Fibroblast of lung (primary cell): ENCODE measurements around the gene UGGT1.

Source experiments
- EZH2 ChIP-seq: IDR thresholded peaks from 2 replicates; pipeline ENCODE4 v1.5.1; 2012; ENCODE audit warnings: low read length, control low read depth, mild to moderate bottlenecking; ENCODE audit errors: missing control alignments
- TF ChIP-seq, protein P1 (sequence below), 2 donors: IDR thresholded peaks in 1 of 2; conservative IDR thresholded peaks in 1 of 2; 1 replicate in 1 of 2; 2 replicates in 1 of 2; pipeline ENCODE4 v1.5.1; 2011 to 2012; ENCODE audit warnings: low read length in 2 of 2, control low read depth in 1 of 2, inconsistent platforms in 1 of 2, low read depth in 1 of 2, mild to moderate bottlenecking in 1 of 2

DNA sequence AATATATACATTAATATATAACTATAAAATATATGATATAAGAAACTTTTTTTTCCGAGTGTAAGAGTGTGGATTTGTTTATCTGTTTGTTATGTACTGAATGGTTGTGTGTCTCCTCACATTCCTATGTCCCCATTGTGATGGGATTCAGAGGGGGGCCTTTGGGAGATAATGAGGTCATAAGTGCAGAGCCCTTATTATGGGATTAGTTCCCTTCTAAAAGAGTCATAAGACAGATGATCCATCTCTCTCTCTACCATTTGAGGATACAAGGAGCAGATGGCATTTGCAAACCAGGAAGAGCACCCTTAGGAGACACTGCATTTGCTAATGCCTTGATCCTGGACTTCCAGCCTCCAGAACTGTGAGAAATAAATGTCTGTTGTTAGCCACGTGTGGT lies 32.9 kb upstream of the UGGT1 start:
- TF ChIP-seq, protein P1, sequence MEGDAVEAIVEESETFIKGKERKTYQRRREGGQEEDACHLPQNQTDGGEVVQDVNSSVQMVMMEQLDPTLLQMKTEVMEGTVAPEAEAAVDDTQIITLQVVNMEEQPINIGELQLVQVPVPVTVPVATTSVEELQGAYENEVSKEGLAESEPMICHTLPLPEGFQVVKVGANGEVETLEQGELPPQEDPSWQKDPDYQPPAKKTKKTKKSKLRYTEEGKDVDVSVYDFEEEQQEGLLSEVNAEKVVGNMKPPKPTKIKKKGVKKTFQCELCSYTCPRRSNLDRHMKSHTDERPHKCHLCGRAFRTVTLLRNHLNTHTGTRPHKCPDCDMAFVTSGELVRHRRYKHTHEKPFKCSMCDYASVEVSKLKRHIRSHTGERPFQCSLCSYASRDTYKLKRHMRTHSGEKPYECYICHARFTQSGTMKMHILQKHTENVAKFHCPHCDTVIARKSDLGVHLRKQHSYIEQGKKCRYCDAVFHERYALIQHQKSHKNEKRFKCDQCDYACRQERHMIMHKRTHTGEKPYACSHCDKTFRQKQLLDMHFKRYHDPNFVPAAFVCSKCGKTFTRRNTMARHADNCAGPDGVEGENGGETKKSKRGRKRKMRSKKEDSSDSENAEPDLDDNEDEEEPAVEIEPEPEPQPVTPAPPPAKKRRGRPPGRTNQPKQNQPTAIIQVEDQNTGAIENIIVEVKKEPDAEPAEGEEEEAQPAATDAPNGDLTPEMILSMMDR (conservative IDR thresholded peaks at IDR 0.05 in 1 of 2, IDR thresholded peaks at IDR 0.05 in 1 of 2; ENCODE audit: low read depth in 1 of 2, low read length in 2 of 2), result no peak
- TF ChIP-seq EZH2, result no peak
